NCI-H146 treated with DMSO at 0.1 percent for 48 hours (cell line): ENCODE data around the gene CHMP2B.
"Not testable (repeated sequence)": the region's sequence is repeated elsewhere in the genome, so short reads cannot be mapped to it uniquely, and the experiment has no call there.

ENCODE experiments used
- DNase-seq: peaks from one replicate; lab custom pipeline; 2025; ENCODE audit not compliant: unreplicated experiment; lab: John Stamatoyannopoulos, UW

Gene CHMP2B

DNA sequence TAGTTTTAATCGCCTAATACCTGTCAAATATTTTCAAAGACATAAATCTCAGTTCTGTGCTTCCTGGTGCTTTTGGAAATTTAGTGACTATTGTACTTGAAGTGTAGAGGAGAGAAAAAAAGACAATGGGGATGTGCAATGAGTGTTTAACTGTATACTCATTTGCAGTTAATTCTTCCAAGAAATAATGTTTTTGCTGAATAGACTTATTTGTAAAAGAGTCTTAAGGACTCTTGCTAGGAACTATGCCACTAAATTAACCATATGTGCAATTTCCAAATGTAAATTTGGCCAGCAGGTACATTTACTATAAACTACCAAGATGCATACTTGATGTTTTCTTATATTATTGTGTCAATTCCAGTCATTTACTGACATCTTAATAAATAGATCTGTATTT lies 2.0 kb downstream of the CHMP2B start:
- no peak for DNase-seq

DNA sequence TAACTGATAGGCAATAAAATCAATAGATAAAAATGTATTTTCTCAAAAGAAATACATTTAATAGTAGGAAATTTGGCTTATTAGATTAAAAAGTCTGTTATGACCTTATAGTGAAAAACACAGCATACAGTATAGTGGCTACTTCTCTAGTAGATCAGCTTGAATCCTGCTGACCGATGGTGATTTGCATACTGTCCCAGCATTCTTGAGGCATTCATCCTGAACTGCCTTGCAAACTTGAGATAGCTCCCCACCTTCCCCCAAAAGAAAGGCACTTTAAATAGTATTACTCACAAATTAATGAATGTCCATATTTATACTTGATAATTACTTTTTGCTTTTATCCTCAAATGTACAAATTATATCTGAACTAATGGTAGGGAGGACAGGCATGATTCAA lies 6.7 kb downstream of the CHMP2B start:
- DNase-seq, result no peak

DNA sequence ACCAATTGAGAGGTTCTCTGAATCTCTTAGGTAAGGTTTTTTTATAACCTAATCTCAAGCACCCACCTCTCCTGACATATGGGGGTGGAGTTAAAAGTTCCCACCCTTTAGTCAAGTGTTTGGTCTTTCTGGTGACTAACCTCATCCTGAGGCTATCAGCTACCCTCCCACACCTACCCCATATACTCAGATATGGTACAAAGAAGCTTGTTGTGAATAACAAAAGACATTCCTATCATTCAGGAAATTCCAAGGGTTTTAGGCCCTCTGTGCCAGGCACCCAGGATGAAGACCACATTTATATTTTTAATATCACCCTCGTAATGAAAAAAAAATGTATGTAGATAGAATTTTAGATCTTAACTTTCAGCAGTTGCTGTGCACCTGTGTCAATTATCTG lies 9.0 kb downstream of the CHMP2B start:
- no peak for DNase-seq

DNA sequence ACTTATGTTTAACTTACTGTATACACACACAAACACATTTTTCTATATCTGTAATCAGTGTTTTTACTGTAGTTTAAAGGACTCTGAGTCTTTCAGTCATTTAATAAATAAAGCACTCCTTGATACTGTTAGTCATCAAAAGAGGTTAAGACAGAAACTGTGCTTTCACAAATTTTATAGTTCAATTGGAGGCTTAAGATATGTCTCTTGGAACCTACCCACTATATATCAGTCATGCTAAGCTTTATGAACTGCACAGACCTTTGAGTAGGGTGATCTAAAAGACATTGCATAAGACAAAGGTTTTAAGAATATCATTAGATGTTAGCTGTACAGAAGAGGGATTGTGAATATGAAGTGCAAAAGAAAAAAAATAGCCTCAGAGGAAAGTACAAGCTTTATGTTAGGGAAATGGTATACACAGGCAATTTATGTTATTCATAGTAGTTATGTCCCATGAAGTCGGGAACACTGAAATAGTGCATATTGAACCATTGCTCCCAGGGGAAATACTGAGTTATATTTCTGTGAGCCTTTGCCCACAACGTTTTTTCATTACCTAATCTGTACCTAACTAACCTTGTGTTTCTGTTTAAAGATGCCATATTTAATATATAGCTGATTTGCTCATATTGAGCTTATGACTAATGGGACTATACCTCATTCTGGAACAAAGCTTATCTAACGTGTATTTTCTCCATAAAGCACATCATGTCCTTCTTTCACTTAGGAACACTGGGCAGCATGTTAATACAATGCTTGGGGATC lies 19.7 kb downstream of the CHMP2B start:
- DNase-seq, result no peak

DNA sequence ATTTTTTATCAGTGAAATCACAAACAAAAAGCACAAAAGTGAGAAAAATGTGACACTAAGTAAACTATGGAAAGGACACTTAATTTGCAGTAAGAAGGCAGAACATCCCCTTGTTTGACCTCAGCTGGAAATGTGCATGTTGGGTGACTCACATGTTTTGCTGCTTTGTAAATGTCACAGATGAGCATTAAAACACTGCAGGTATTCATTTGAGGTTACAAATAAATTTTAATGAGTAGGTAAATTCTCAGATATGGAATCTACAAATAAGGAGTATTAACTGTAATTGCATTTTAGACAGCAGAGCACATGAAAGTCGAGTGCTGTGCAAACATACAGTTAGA lies 20.3 kb downstream of the CHMP2B start:
- DNase-seq, result peak; percentile 39

DNA sequence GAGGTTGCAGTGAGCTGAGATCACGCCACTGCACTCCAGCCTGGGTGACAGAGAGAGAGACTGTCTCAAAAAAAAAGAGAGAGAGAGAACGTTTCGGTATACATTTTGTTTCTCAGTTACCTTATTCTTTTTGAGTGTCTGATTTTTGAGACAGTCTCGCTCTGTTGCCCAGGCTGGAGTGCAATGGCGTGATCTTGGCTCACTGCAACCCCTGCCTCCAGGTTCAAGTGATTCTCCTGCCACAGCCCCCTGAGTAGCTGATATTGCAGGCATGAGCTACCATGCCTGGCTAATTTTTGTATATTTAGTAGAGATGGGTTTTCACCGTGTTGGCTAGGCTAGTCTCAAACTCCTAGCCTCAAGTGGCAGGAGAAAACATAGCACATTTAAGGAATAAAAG lies 21.1 kb downstream of the CHMP2B start:
- DNase-seq, result not testable (repeated sequence)

DNA sequence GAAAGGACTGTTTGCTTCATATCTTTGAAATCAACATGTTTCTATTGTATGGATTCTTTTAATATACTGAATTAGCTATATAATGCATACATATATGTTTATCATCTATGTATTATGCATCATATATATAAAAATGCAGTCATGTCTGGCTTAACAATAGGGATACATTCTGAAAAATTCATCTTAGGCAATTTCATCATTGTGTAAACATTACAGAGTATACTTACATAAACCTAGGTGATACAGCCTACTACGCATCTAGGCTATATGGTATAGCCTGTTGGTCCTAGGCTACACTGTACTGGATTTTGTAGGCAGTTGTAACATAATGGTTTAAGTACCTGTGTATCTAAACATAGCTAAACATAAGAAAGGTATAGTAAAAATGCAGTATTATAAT lies 21.7 kb downstream of the CHMP2B start:
- no peak for DNase-seq

DNA sequence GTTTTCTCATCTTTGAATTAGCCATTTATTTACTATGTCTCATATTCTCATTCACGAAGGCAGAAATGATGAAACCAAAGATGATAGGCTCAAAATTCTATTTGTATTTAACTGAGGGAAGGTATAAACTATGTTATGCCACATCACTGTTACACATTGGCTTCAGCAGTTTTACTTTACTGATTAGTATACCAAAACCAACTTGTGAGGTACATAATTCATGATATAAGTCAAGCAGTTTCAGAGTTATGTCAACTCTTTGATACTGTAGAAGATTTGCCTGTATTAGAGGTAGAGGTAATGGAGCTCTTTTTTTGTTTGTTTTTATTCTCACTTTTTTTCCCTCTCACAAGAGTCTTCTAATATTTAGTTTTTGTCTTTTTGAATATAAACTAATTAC lies 22.9 kb downstream of the CHMP2B start:
- DNase-seq, result no peak

DNA sequence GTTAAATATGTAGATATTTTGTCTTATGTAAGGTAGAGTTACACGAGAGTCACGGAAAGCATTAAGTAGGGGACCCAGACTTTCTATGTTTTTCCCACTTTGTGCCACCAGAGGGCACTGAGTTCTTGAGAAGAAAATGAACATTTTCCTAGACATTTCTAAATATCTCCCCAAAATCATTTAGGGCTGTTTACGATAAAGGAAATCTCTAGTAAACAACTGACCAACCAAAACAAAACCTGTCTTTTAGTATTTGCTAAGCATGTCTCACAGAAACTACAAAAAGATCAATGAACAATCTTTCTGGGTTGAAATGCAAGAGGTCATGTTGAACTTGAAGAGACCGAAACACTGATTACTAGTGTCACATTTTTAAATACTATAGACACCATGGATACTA lies 33.2 kb downstream of the CHMP2B start:
- DNase-seq, result no peak

DNA sequence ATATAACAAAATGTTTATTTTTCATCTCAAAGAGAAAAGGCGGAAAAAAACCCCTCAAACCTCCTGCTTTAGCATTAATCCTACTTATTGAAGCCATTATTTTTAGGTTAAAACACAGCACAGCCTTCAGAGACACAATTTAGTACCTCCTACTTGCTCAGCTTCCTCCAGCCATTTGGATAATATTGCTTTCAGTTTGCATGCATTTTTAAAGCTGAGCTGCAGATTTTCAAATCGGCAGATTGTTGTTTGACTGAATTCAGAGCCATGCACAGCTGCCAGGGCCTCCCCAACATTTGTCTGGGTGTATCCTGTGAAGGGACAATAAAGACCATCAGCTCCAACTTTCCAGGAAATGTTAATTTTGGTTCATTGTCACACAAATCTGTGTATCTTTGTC lies 34.8 kb downstream of the CHMP2B start:
- DNase-seq, result no peak

DNA sequence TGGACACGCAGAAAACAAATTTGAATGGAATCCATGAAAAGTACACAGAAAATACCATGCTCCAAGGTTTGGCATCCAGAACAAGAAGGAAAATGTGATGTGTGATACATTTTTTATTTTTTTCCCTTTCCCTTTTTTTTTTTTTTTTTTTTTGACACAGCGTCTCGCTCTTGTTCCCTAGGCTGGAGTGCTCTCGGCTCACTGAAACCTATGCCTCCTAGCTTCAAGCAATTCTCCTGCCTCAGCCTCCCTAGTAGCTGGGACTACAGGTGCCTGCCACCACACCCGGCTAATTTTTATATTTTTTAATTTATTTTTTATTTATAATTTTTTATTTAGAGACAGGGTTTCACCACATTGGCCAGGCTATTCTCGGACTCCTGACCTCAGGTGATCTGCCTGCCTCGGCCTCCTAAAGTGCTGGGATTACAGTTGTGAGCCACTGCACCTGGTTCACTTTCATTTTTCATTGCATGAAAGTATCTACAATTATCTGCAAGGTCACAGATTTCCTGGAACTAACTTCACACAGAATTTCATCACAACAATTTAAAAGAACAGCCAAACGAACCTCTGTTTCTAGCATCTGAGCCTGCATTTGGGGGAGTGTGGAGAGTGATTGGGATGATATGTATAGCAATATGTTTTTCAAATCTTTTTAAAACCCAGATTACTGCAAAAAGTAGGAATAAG lies 41.0 kb downstream of the CHMP2B start:
- DNase-seq, result no peak

DNA sequence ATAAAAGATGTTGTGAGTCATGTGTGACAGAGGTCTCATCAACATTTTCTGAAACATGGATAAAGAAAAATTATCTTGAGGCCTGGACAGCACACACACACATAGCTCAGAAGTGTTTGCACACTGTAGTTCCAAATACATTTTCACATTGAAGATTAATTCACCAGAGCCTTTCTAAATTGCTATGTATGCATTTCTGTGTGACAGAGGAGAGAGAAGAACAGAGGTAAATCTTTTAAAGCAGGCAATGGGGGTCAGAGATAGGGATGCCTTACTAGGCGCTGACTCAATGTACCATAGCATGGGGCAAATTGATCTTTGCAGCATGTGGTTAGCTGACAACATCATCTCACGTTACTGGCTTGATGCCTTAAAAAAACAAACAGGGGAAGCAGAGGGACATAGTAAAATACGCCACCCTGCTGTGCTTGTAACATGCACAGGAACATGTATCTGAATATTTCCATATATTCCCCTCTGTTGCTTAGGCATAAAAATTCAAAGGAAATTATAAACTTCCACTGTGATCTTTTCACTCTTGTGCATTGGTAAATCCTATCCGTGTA lies 41.6 kb downstream of the CHMP2B start:
- peak; percentile 15 for DNase-seq

DNA sequence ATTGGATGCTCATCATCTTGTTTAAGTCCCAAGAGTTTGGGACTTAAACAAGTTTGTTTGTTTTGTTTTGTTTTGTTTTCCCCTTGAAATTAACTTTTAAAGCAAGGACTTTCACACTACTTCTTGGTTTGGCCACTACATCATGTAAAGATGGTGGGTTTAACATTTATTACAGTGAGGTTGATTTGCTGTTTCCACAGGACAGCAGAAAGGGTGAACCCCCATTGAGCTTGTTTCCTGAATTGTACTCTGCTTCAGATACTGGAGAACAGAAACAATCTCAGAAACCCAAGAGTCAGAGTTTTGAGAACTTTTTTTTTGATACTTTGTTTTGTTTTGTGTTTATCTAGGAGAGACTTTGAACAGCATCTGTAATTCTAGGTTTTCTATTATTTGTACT lies 42.6 kb downstream of the CHMP2B start:
- DNase-seq, result no peak

DNA sequence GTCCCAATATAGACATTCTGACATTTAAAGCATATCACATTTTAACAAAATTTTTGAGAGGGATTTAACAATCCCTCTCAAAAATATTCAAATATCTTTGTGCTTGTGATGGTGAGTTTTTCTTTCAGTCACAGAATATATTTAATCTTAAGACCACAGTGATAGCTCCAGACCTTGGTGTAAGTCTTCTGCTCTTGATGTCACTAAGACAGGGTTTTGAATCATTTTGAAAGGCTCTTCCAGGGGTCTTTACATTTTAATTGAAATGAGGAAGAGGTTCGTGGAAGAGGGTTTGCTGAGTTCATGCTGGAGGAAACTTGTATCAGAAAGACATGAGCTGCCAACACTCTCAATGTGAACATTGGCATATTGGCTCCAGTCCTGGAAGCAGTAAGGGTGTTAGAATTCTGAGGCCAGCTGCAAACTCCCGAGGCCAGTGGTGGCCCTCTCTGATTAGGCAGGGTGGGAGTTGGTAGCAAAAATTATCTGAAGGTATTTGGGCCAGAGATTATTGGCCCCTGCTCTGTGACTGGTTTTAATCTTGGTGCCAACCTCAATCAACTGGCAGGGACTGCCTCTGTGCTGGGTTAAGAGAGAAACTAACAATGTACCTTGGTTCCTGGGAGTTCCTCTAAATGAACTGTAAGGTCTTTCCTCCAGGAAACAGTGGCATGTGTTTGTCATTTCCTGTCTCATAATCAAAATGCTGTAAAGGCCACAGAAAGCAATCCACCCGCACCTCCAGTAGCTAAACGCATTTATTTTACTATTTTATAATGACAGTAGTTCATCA lies 44.0 kb downstream of the CHMP2B start:
- DNase-seq, result no peak

DNA sequence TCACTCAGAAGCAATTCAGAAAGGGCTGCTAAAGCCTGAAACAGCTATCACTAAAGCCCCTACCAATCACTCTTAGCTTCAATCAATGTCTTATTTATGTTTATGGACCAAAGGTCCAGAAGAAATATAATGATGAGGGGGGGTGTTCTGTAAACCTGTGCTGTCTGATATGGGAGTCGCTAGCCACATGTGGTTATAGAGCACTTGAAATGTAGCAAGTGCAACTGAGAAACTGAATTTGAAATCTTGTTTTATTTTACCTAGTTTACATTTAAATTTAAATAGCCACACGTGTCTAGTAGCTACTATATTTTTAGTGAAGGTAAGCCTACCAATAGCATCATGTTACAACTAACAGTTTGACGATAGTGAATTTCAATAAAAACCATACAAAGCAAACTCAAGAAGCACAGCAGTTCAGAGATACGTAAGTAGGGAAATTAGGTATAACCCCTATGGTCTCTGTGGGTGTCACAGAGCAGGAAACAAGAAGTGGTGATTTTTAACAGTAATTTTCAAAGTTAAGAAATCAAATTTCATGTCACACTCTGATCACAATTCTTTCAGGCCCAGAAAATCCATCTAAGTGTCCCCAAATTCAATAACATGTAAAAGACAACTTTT lies 45.7 kb downstream of the CHMP2B start:
- DNase-seq, result no peak

DNA sequence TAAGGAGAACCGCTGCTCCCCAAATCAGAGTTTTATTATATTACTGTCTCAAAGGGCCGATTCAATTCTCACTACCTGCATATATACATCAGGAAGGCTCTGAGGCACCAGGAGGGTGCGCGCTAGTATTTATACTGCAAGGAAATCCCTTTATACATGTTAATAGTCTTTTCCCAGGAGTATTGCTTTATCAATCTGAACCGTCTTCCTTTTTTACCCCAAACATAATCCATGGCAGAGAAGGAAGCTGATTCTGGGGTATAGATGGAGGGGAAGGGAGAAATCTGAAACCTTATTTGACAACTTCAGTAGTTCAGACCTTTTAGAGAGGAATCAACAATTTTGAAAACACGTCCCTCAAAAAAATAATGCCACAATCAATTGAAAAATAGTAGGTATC lies 49.4 kb downstream of the CHMP2B start, which contains the start of gene POU1F1:
Gene POU1F1 (minus strand): TSS at position 101 of the 400 bp plus-strand sequence. CDS start 122 bp downstream, outside the sequence.
- no peak for DNase-seq

DNA sequence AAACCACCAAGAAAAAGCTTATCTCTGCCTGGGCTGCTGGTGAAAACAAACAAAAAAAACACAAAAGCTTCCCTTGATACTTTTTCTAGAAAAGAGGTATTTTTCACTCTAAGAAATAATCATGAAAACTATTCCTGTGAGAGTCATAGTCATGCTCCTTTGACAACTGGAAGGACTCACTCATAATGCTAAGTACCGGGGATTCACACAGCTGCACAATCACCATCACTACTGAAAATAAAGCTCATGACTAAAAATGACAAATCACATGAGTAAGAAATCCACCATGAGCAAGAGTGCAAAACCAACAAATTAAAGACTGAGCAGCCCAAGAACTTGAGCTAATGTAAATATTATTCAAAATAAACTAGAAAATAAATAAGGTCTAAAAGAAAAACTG lies 59.9 kb downstream of the CHMP2B start:
- DNase-seq, result no peak

DNA sequence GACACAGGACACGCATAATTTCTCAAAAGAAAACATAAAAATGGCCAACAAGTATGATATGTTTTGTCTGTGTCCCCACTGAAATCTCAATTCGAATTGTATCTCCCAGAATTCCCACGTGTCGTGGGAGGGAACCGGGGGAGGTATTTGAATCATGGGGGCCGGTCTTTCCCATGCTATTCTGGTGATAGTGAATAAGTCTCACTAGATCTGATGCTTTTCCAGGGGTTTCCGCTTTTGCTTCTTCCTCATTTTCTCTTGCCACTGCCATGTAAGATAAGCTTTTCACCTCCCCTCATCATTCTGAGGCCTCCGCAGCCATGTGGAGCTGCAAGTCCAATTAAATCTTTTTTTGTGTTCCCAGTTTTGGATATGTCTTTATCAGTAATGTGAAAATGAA lies 61.3 kb downstream of the CHMP2B start:
- DNase-seq, result no peak

DNA sequence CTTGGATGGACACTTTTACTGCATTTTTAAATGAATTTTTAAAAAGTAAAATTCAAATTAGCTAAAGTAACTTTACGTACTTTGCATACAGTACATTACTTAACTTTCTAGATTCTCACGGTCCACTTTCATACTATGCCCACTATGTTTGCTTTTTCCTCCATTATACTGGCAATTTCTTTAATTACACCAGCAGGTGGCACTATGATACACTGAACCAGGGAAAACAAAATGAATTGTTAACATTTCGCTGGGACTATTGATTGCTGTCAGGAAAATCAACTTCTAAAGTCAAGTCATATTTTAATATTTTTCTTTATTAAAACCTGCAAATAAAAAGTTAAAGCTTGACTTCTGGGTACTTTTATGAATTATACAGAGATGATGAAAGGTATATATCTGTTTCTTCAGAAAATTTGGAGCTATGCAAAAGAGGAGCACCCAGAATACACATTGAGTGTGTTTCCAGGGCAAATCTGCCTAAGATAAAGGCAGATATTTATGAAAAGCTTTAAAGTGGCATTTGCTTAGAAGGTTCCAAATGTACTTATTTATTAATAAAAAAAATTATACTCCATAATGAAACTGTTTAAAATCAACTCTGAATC lies 71.1 kb downstream of the CHMP2B start:
- DNase-seq, result peak; percentile 45

DNA sequence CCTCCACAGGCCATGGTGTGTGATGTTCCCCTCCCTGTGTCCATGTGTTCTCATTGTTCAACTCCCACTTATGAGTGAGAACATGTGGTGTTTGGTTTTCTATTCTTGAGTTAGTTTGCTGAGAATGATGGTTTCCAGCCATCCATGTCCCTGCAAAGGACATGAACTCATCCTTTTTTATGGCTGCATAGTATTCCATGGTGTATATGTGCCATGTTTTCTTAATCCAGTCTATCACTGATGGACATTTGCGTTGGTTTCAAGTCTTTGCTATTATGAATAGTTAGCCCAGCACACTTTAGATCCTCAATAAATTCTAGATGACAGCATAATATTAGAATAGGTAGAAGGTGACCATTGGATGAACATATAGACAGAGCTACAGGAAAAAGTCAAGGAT lies 77.9 kb downstream of the CHMP2B start:
- not testable (repeated sequence) for DNase-seq
